ENCODE measurements around the gene MTTP.

Gene MTTP

DNA sequence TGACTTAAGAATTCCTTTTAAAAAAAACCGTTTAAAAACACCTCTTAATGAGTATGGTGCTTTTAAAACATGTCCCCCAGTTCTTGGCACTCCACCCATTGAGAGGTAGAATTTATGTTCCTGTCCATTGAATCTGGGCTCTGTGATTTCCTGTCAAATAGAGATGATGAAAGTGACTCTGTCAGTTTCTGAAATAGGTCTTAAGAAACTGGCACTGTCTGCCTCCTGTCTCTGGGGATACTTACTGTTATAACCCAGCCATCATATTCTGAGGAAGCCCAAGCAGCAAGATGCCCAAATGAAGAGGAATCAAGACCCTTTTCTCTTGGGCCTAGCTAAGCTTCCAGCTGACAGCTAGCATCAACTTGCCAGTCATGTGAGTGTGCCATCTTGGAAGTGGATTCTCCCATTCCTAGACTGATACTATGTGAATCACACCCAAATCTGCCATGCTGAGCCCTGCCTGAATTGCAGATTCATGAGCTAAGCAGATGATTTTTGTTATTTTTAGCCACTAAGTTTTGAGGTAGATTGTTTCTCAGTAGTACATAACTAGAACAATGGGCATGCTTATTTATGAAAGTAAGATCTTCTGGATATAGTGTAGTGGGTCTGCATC is 60.2 kb downstream of the MTTP start:
- Histone ChIP-seq H3K9ac (no peak overlapping the region), H3K4me3 (no peak overlapping the region), H3K4me2 (peak overlapping the region in 7 of 11 experiments; percentile 17 to 42 (median 34); a peak in 12 of 22 replicates), H3K36me3 (no peaks in the 10 kb centered on the region), H3K27ac (peak overlapping the region in 3 of 11 experiments; percentile 38 to 39 (median 39); a peak in 4 of 22 replicates), H4K20me1 (no peaks in the 10 kb centered on the region), H3K4me1 (peaks cover 0 to 14% (median 8%) of the 10 kb centered on the region in 10 experiments; a peak in 13 of 20 replicates), H3K27me3 (no peaks in the 10 kb centered on the region), H3K9me3 (replicated peaks in 1 of 11) (no peaks in the 10 kb centered on the region)
- TF ChIP-seq Cebpa-rat (IDR thresholded peaks at IDR 0.05): no peak

DNA sequence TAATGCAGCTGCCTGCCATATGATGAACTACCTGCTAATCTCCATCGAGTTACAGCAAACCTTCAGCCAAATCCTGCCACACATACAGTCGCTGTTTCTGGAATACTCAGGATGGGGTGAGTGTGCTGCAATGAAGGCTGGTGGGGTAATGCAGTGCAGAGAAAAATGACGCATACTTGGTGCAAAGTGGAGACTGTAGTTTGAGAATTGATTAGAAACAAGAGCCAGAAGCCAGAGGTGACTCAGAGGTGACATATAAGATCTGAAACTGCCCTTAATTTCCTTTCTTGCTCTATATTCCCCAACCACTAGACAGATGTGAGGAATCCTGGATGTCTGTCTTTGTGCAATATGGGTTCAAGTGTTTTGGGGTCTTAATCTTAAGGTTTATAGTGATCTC is 61.0 kb downstream of the MTTP start:
- H3K4me3 ChIP-seq: no peak overlapping the region
- no peak for TF ChIP-seq Cebpa-rat (IDR thresholded peaks at IDR 0.05)
- peak overlapping the region in 3 of 11 experiments; percentile 34 to 42 (median 35); a peak in 2 of 22 replicates for H3K4me2 ChIP-seq
- H4K20me1 ChIP-seq: no peaks in the 10 kb centered on the region
- H3K27me3 ChIP-seq: no peaks in the 10 kb centered on the region
- H3K9me3 ChIP-seq (replicated peaks in 1 of 11): no peaks in the 10 kb centered on the region
- H3K4me1 ChIP-seq: peaks cover 0 to 10% (median 6%) of the 10 kb centered on the region in 10 experiments; a peak in 11 of 20 replicates
- no peak overlapping the region for H3K9ac ChIP-seq
- H3K27ac ChIP-seq: peak overlapping the region in 2 of 11 experiments; percentile 39; a peak in 3 of 22 replicates
- H3K36me3 ChIP-seq: no peaks in the 10 kb centered on the region

GRCh38 chr4:99636422-99636821 is 61.8 kb downstream of the MTTP start:
- Histone ChIP-seq H3K36me3 (no peaks in the 10 kb centered on the region), H4K20me1 (no peaks in the 10 kb centered on the region), H3K4me2 (no peak overlapping the region), H3K27ac (no peak overlapping the region), H3K27me3 (no peaks in the 10 kb centered on the region), H3K4me3 (no peak overlapping the region), H3K9ac (no peak overlapping the region), H3K9me3 (replicated peaks in 1 of 11) (no peaks in the 10 kb centered on the region), H3K4me1 (peaks cover 0 to 10% (median 6%) of the 10 kb centered on the region in 10 experiments; a peak in 11 of 20 replicates)
- TF ChIP-seq Cebpa-rat (IDR thresholded peaks at IDR 0.05): 0 out of 22 replicates have a peak, but pooled peaks of 1 of the 11 experiments have one; percentile 7

DNA sequence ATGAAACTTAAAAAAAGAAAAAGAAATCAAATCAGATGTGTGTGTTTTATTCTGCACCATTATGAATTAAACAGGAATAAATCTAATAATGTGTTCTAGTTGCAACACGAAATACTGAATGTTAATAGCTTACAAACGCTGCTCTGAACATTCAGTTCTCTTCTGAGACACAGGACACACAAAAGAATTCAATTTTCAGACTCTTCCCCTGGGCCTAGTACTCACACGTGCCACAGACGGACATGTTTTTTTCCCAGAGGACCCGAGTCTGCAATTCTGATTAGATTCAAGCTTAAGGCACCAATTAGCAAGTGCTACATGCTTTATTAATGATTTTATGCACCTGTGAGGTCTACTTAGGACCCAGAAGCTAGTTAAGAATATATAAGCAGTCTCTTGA is 62.5 kb downstream of the MTTP start:
- Histone ChIP-seq H3K36me3 (no peaks in the 10 kb centered on the region), H3K27ac (no peak overlapping the region), H3K4me3 (no peak overlapping the region), H3K9ac (no peak overlapping the region), H3K27me3 (no peaks in the 10 kb centered on the region), H3K9me3 (replicated peaks in 1 of 11) (no peaks in the 10 kb centered on the region), H3K4me2 (no peak overlapping the region), H3K4me1 (peaks cover 0 to 10% (median 6%) of the 10 kb centered on the region in 10 experiments; a peak in 11 of 20 replicates), H4K20me1 (no peaks in the 10 kb centered on the region)
- TF ChIP-seq Cebpa-rat (IDR thresholded peaks at IDR 0.05): no peak

- Histone ChIP-seq H3K27ac (no peak overlapping the region), H4K20me1 (no peaks in the 10 kb centered on the region), H3K4me3 (no peak overlapping the region), H3K9me3 (replicated peaks in 1 of 11) (no peaks in the 10 kb centered on the region), H3K27me3 (no peaks in the 10 kb centered on the region), H3K4me1 (peaks cover 0 to 9% (median 3%) of the 10 kb centered on the region in 10 experiments; a peak in 7 of 20 replicates), H3K9ac (no peak overlapping the region), H3K36me3 (no peaks in the 10 kb centered on the region), H3K4me2 (no peak overlapping the region)
- no peak for TF ChIP-seq Cebpa-rat (IDR thresholded peaks at IDR 0.05)
These were observed 66.1 kb downstream of the MTTP start for GRCh38 chr4:99640676-99641075.

DNA sequence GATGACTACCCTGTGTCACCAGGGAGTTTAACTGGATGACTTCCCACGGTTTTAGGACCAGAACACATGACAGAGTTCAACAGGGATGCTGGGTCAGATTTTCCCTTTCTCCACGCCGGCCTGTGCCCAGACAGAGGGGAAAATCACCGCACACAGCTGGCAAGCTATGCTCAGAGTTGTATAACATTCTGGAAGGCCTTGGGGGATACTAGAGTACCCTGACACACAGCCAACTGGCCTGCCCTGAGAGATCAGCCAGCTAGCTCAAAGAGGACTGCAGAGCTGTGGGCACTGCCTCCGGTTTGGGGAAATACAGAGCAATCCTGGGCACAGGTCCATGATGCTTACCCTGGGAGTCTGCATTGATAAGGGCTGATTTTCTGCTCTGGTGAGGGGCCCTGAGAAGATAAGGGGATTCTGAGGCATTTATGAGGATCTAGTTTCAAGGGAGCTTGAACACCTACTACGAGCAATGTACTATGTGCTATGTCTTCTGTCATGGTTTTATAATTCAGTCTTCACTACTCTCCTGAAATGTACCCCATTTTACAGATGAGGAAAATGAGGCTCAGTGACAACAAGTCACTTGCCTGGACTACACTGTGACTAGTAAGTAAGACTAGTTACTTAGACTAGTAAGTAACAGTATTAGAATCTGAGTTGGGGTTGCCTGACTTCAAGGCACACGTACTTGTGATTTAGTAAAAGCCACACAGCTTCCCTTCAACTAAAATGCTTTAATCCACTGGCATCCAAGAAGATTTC is 68.3 kb downstream of the MTTP start:
- H3K4me1 ChIP-seq: peaks cover 0 to 12% (median 5%) of the 10 kb centered on the region in 10 experiments; a peak in 9 of 20 replicates
- no peak overlapping the region for H3K9ac ChIP-seq
- H3K27me3 ChIP-seq: no peaks in the 10 kb centered on the region
- no peaks in the 10 kb centered on the region for H3K36me3 ChIP-seq
- no peak overlapping the region for H3K4me2 ChIP-seq
- H3K27ac ChIP-seq: no peak overlapping the region
- H4K20me1 ChIP-seq: no peaks in the 10 kb centered on the region
- H3K9me3 ChIP-seq (replicated peaks in 1 of 11): no peaks in the 10 kb centered on the region
- no peak for TF ChIP-seq Cebpa-rat (IDR thresholded peaks at IDR 0.05)
- H3K4me3 ChIP-seq: no peak overlapping the region

- Histone ChIP-seq H3K9me3 (replicated peaks in 1 of 11) (peaks cover 0 to 2% (median 0%) of the 10 kb centered on the region in 11 experiments; a peak in 1 of 22 replicates), H3K36me3 (no peaks in the 10 kb centered on the region), H3K9ac (no peak overlapping the region), H3K4me1 (peaks cover 5 to 28% (median 16%) of the 10 kb centered on the region in 10 experiments; a peak in 17 of 20 replicates), H3K27me3 (no peaks in the 10 kb centered on the region), H4K20me1 (no peaks in the 10 kb centered on the region), H3K4me3 (no peak overlapping the region), H3K27ac (no peak overlapping the region), H3K4me2 (no peak overlapping the region)
- no peak for TF ChIP-seq Cebpa-rat (IDR thresholded peaks at IDR 0.05)
These were observed 69.8 kb downstream of the MTTP start for GRCh38 chr4:99644453-99644852.

DNA sequence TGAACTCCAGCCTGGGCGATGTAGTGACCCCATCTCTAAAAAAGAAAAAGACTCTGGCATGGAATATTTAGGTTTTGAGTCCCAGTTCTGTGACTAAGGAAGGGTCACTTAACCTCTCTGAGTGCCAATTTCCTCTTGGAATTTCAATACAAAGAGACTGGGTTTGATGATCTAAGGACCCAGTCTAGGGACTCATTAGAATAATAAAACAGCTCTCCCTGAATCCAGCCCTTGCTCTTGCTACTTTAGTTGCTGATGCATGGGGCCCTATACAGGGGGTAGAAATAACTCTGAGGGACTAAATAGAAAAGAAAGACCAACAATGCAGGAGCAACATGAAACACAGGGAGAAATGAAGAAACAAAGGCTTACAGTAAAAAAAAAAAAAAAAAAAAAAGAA is 70.4 kb downstream of the MTTP start:
- Histone ChIP-seq H3K4me1 (peaks cover 5 to 32% (median 21%) of the 10 kb centered on the region in 10 experiments; a peak in 17 of 20 replicates), H3K27ac (peak overlapping the region in 4 of 11 experiments; percentile 19 to 60 (median 36); a peak in 2 of 22 replicates), H3K36me3 (no peaks in the 10 kb centered on the region), H3K4me3 (no peak overlapping the region), H3K9me3 (replicated peaks in 1 of 11) (peaks cover 0 to 6% (median 0%) of the 10 kb centered on the region in 11 experiments; a peak in 1 of 22 replicates), H3K27me3 (no peaks in the 10 kb centered on the region), H3K4me2 (peak overlapping the region in 1 of 11 experiments; percentile 6; a peak in 1 of 22 replicates), H3K9ac (no peak overlapping the region), H4K20me1 (no peaks in the 10 kb centered on the region)
- TF ChIP-seq Cebpa-rat (IDR thresholded peaks at IDR 0.05): no peak

DNA sequence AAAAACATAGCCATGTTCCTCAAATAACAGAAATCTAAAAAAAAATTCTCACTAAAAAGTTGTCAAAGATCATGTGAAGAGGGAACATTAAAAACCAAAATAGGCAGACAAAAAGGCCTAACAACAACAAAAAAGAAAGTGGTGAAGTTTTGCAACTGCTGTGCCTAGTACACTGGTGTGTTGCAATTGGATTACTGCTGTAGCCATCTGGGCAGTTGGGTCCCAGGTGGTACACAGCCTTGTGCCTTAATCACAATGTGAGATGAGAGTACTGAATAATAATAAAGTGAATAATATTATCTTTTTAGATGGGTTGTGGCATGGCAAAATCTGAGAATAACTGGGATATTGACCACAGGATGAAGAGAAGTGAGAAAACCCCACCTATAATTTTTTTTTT is 71.0 kb downstream of the MTTP start:
- Histone ChIP-seq H4K20me1 (no peaks in the 10 kb centered on the region), H3K36me3 (no peaks in the 10 kb centered on the region), H3K9me3 (replicated peaks in 1 of 11) (peaks cover 0 to 6% (median 0%) of the 10 kb centered on the region in 11 experiments; a peak in 1 of 22 replicates), H3K27ac (peak overlapping the region in 5 of 11 experiments; percentile 9 to 60 (median 36); a peak in 5 of 22 replicates), H3K4me2 (peak overlapping the region in 7 of 11 experiments; percentile 6 to 42 (median 18); a peak in 5 of 22 replicates), H3K4me1 (peaks cover 5 to 35% (median 24%) of the 10 kb centered on the region in 10 experiments; a peak in 17 of 20 replicates), H3K9ac (no peak overlapping the region), H3K4me3 (no peak overlapping the region), H3K27me3 (no peaks in the 10 kb centered on the region)
- peak in 2 of 11 experiments; percentile 29 to 56; a peak in 3 of 22 replicates for TF ChIP-seq Cebpa-rat (IDR thresholded peaks at IDR 0.05)
